Skeletal muscle tissue (tissue), 4 donors: ENCODE results near the gene C11orf42. TPM values are rescaled to one million over a fixed set of nuclear protein-coding genes. Genes with fewer than 3 reads are reported as not detected.

ENCODE experiments used
- H3K27ac ChIP-seq: one replicate; pipeline ENCODE4 v1.7.0; 2013; ENCODE audit warnings: mild to moderate bottlenecking, low read depth, low read length, inconsistent platforms
- H3K27me3 ChIP-seq, 3 donors: one replicate each; pipeline ENCODE4 v1.7.0; 2013; ENCODE audit warnings: low read length in 3 of 3; ENCODE audit not compliant: control insufficient read depth in 3 of 3, insufficient read depth in 3 of 3
- H3K36me3 ChIP-seq, 3 donors: one replicate each; pipeline ENCODE4 v1.7.0; 2013; ENCODE audit warnings: low read length in 3 of 3; ENCODE audit not compliant: control insufficient read depth in 3 of 3, insufficient read depth in 3 of 3
- H3K4me1 ChIP-seq, 3 donors: one replicate each; pipeline ENCODE4 v1.7.0; 2013; ENCODE audit warnings: low read length in 3 of 3, mild to moderate bottlenecking in 3 of 3; ENCODE audit not compliant: control insufficient read depth in 3 of 3, insufficient read depth in 3 of 3
- H3K4me3 ChIP-seq, 3 donors: one replicate each; pipeline ENCODE4 v1.7.0; 2013; ENCODE audit warnings: low read length in 3 of 3
- H3K9ac ChIP-seq, 3 donors: one replicate each; pipeline ENCODE4 v1.7.0; 2013; ENCODE audit warnings: low read length in 3 of 3, mild to moderate bottlenecking in 3 of 3, moderate library complexity in 2 of 3, low read depth in 1 of 3
- H3K9me3 ChIP-seq, 3 donors: one replicate each; pipeline ENCODE4 v1.7.0; 2013; ENCODE audit warnings: low read length in 3 of 3; ENCODE audit not compliant: control insufficient read depth in 3 of 3
- total RNA-seq: library from RNA; depleted of rRNA; stranded (reverse); fragments of >200 nt; gene quantifications from one replicate; pipeline ENCODE4 v1.2.3, GENCODE V29; 2014
- donor health status: Osteomylitis.

Gene C11orf42
- total RNA-seq = not detected

- H3K9ac ChIP-seq = no peak within 1 kb of the TSS
- no peaks in the 10 kb centered on the region for H3K9me3 ChIP-seq
- H3K4me1 ChIP-seq = no peaks in the 10 kb centered on the region
- H3K36me3 ChIP-seq = peaks cover 7 to 30% (median 17%) of the 10 kb centered on the region in 3 donors
- no peak within 1 kb of the TSS for H3K27ac ChIP-seq
- no peaks in the 10 kb centered on the region for H3K27me3 ChIP-seq
- H3K4me3 ChIP-seq = no peak within 1 kb of the TSS
These were observed at the start of gene C11orf42 for GRCh38 chr11:6205366-6205765. TSS of gene C11orf42 (plus strand) at chr11:6205557. CDS start at chr11:6205616, 59 bp downstream.

- Histone ChIP-seq H3K4me1 (no peaks in the 10 kb centered on the region), H3K9ac (no peak overlapping the region), H3K27me3 (no peaks in the 10 kb centered on the region), H3K27ac (no peak overlapping the region), H3K4me3 (no peak overlapping the region), H3K9me3 (no peaks in the 10 kb centered on the region), H3K36me3 (no peaks in the 10 kb centered on the region)
These were observed 48.6 kb upstream of the C11orf42 start for GRCh38 chr11:6156628-6157359.

- Histone ChIP-seq H3K4me3 (no peak within 1 kb of the TSS), H3K27me3 (no peaks in the 10 kb centered on the region), H3K9me3 (peaks cover 0 to 2% (median 0%) of the 10 kb centered on the region in 3 donors), H3K27ac (no peak within 1 kb of the TSS), H3K36me3 (no peaks in the 10 kb centered on the region), H3K4me1 (no peaks in the 10 kb centered on the region), H3K9ac (no peak within 1 kb of the TSS)
These were observed 35.1 kb upstream of the C11orf42 start, which contains the start of gene OR52B2 for GRCh38 chr11:6170226-6170625. TSS of gene OR52B2 (minus strand) at chr11:6170326. CDS start at chr11:6170326, 0 bp downstream.

GRCh38 chr11:6175440-6175839 is 29.9 kb upstream of the C11orf42 start:
- H3K9me3 ChIP-seq = no peaks in the 10 kb centered on the region
- no peaks in the 10 kb centered on the region for H3K27me3 ChIP-seq
- H3K36me3 ChIP-seq = no peaks in the 10 kb centered on the region
- no peak overlapping the region for H3K27ac ChIP-seq
- H3K4me1 ChIP-seq = no peaks in the 10 kb centered on the region
- no peak overlapping the region for H3K9ac ChIP-seq
- H3K4me3 ChIP-seq = no peak overlapping the region

- Histone ChIP-seq H3K9ac (no peak overlapping the region), H3K36me3 (no peaks in the 10 kb centered on the region), H3K9me3 (no peaks in the 10 kb centered on the region), H3K27me3 (no peaks in the 10 kb centered on the region), H3K4me3 (no peak overlapping the region), H3K27ac (no peak overlapping the region), H3K4me1 (no peaks in the 10 kb centered on the region)
These were observed 13.6 kb upstream of the C11orf42 start for GRCh38 chr11:6191742-6192141.

- Histone ChIP-seq H3K9ac (no peak overlapping the region), H3K9me3 (no peaks in the 10 kb centered on the region), H3K36me3 (no peaks in the 10 kb centered on the region)
These were observed 11.2 kb upstream of the C11orf42 start for GRCh38 chr11:6194065-6194581.

GRCh38 chr11:6196396-6196795 is 9.0 kb upstream of the C11orf42 start:
- H3K9me3 ChIP-seq = no peaks in the 10 kb centered on the region
- no peaks in the 10 kb centered on the region for H3K4me1 ChIP-seq
- H3K27me3 ChIP-seq = no peaks in the 10 kb centered on the region
- no peak overlapping the region for H3K9ac ChIP-seq
- H3K36me3 ChIP-seq = no peaks in the 10 kb centered on the region
- H3K27ac ChIP-seq = no peak overlapping the region
- no peak overlapping the region for H3K4me3 ChIP-seq

More at GRCh38 chr11:6194065-6194581, 11.2 kb upstream of the C11orf42 start:
- Histone ChIP-seq H3K27me3 (no peaks in the 10 kb centered on the region), H3K27ac (no peak overlapping the region), H3K4me3 (no peak overlapping the region), H3K4me1 (no peaks in the 10 kb centered on the region)

GRCh38 chr11:6197466-6198200 is 7.7 kb upstream of the C11orf42 start:
- no peak overlapping the region for H3K27ac ChIP-seq
- H3K4me3 ChIP-seq = no peak overlapping the region
- no peaks in the 10 kb centered on the region for H3K36me3 ChIP-seq
- H3K9ac ChIP-seq = no peak overlapping the region
- H3K4me1 ChIP-seq = no peaks in the 10 kb centered on the region
- no peaks in the 10 kb centered on the region for H3K9me3 ChIP-seq
- no peaks in the 10 kb centered on the region for H3K27me3 ChIP-seq

- H3K27ac ChIP-seq = no peak within 1 kb of the TSS
- peaks cover 0 to 2% (median 0%) of the 10 kb centered on the region in 3 donors for H3K36me3 ChIP-seq
- H3K27me3 ChIP-seq = no peaks in the 10 kb centered on the region
- no peak within 1 kb of the TSS for H3K9ac ChIP-seq
- no peak within 1 kb of the TSS for H3K4me3 ChIP-seq
- H3K9me3 ChIP-seq = no peaks in the 10 kb centered on the region
- no peaks in the 10 kb centered on the region for H3K4me1 ChIP-seq
These were observed 6.1 kb upstream of the C11orf42 start, which contains the start of gene OR52W1 for GRCh38 chr11:6199174-6199810. TSS of gene OR52W1 (plus strand) at chr11:6199224. CDS start at chr11:6199224, 0 bp downstream.
